ENCODE results near the gene SYDE1.

DNA sequence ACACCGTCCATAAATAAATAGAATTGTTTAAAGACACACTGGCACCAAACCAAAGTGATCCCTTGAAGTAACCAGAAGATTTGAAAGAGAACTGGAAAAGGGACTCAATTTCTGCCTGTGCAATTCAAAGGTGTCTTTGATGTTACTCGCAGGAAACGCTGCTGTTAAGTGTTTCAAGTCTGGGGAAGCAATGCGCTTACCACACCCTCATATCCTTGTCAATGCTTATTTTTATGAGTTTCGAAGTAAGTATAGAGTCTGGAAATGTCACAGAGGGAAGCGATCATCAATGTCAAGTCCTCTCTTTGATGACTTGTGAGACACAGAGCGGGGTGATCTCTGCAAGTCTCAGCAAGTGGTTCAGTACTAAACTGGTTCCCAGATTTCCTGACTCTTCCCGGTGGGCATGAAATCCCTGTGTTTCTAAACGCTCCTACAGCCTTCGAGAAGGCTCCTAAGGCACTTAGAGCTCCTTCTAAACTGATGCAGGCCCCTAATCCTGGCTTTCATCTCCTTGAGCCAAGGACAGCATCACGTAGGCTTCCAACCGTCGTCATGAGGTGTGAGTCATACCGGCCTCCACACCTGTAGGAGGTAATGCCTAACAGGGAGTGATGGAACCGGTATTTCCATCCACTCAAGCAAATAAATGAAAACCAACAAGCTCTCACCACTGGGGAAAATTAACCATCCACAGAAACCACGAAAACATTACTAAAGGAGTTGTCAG is 22.8 kb downstream of the SYDE1 start:
- TF ChIP-seq POLR2AphosphoS5 (IDR thresholded peaks at IDR 0.05; ENCODE audit: insufficient read depth in 1 of 2, low read depth in 1 of 2) (peak in 1 of 2 donors; percentile 40), POLR2A (IDR thresholded peaks at IDR 0.05) (no peak)
- TF ChIP-seq, protein P1, sequence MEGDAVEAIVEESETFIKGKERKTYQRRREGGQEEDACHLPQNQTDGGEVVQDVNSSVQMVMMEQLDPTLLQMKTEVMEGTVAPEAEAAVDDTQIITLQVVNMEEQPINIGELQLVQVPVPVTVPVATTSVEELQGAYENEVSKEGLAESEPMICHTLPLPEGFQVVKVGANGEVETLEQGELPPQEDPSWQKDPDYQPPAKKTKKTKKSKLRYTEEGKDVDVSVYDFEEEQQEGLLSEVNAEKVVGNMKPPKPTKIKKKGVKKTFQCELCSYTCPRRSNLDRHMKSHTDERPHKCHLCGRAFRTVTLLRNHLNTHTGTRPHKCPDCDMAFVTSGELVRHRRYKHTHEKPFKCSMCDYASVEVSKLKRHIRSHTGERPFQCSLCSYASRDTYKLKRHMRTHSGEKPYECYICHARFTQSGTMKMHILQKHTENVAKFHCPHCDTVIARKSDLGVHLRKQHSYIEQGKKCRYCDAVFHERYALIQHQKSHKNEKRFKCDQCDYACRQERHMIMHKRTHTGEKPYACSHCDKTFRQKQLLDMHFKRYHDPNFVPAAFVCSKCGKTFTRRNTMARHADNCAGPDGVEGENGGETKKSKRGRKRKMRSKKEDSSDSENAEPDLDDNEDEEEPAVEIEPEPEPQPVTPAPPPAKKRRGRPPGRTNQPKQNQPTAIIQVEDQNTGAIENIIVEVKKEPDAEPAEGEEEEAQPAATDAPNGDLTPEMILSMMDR (IDR thresholded peaks at IDR 0.05): no peak
